ENCODE results near the gene ZBTB39. TPM values are rescaled to one million over a fixed set of nuclear protein-coding genes. Genes with fewer than 3 reads are reported as not detected.

Gene ZBTB39
- total and polyA plus RNA-seq, 2 donors (not counting 1 experiment from before 2014, with no cell fraction given), result 5.4 to 13.9 TPM

GRCh38 chr12:57049119-57049446 lies 42.7 kb upstream of the ZBTB39 start:
- no peak overlapping the region for H3K4me2 ChIP-seq (replicated peaks; ENCODE audit: low read depth, low read length, poor library complexity, severe bottlenecking)
- H3K79me2 ChIP-seq (ENCODE audit: control insufficient read depth, insufficient read depth, low read length), result no peaks in the 10 kb centered on the region
- no peak overlapping the region for H3K4me3 ChIP-seq (ENCODE audit: control extremely low read depth in 1 of 5, extremely low read depth in 1 of 5, insufficient read depth in 1 of 5, low read depth in 2 of 5, low read length in 4 of 5)
- TF ChIP-seq CTCF (IDR thresholded peaks at IDR 0.05) (no peak), EZH2 (IDR thresholded peaks at IDR 0.05; ENCODE audit: borderline replicate concordance, insufficient read depth, low read depth, low read length, poor library complexity, severe bottlenecking) (no peak)
- POLR2A ChIA-PET, result interaction anchor here (0.6 kb wide), 1 partner anchor 19 kb away, joined by 11 read pairs; no protein-coding TSS in a partner anchor
- peaks cover 18 to 24% of the 10 kb centered on the region in 2 donors for H3K4me1 ChIP-seq (ENCODE audit: control insufficient read depth in 2 of 2, insufficient read depth in 2 of 2, low read length in 2 of 2)
- DNase-seq, result no peak
- intact Hi-C loops (cut with micrococcal nuclease), result no loop called here
- no peaks in the 10 kb centered on the region for H3K27me3 ChIP-seq (replicated peaks in 1 of 4; ENCODE audit: control extremely low read depth in 1 of 4, control insufficient read depth in 3 of 4, insufficient read depth in 4 of 4, low read length in 3 of 4)
- peaks cover 26% of the 10 kb centered on the region for H3K4me1 Mint-ChIP-seq
- H2AFZ ChIP-seq (ENCODE audit: insufficient read depth, low read depth, low read length, poor library complexity, severe bottlenecking), result no peak overlapping the region
- no peaks in the 10 kb centered on the region for H3K9me3 Mint-ChIP-seq (ENCODE audit: insufficient read depth)
- H3K27ac ChIP-seq (ENCODE audit: low read length in 2 of 2), result no peak overlapping the region
- no peak overlapping the region for H3K27ac Mint-ChIP-seq
- 100% methylated on average over 1 of the region's 4 CpGs for WGBS (ENCODE audit: insufficient coverage)
- no peaks in the 10 kb centered on the region for H3K27me3 Mint-ChIP-seq
- CTCF ChIA-PET, result interaction anchor here (1.0 to 3.0 kb wide), 2 partner anchors 10 to 18 kb away, joined by 4 to 12 read pairs; no protein-coding TSS in a partner anchor
- no peaks in the 10 kb centered on the region for H3K36me3 ChIP-seq (replicated peaks in 1 of 2; ENCODE audit: control extremely low read depth in 1 of 2, control insufficient read depth in 1 of 2, extremely low read depth in 1 of 2, insufficient read depth in 2 of 2, low read length in 1 of 2)
- no peak overlapping the region for H3K4me3 Mint-ChIP-seq
- H3K9me3 ChIP-seq (ENCODE audit: control extremely low read depth in 1 of 3, control insufficient read depth in 2 of 3, insufficient read depth in 1 of 3, low read length in 2 of 3), result no peaks in the 10 kb centered on the region
- no peaks in the 10 kb centered on the region for H4K20me1 ChIP-seq (ENCODE audit: control insufficient read depth, insufficient read depth, low read length, poor library complexity, severe bottlenecking)
- no peak for ATAC-seq (ENCODE audit: low read depth)
- no peak overlapping the region for H3K9ac ChIP-seq (ENCODE audit: low read length)

DNA sequence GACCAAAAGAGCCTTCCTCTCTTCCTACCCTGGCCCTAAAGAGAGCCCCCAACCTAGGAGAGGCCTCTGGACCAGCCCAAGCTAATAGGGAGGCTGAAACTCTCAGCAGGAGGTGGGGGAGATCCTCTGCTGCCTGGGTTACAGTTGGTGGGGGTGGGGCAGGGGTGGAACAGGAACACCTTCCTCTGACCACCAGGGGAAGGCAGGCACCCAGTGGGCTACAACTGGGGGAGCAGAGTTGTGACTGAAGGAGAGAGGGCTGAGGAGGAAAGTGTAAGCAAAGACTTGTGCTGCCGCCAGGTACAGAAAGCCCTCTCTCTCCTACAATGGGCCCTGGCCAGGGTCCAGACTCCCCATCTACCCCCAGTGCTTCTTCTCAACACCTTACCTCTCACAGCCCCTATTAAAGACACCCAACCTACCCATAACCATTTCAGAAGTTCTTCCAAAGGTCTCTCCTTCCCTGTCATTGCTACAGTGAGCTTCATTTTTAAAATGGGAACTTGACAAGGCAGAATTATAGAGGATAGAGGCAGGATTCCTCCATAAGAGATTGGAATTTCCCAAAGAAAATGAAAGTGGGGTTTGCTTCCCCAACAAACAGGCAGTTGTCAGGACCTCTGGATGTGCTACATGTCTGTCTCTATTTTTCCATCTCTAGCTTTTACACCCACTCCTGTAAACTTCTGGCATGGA lies 42.2 kb upstream of the ZBTB39 start:
- ATAC-seq (ENCODE audit: low read depth) (no peak), DNase-seq (no peak)
- no peaks in the 10 kb centered on the region for H3K27me3 ChIP-seq (replicated peaks in 1 of 4; ENCODE audit: control extremely low read depth in 1 of 4, control insufficient read depth in 3 of 4, insufficient read depth in 4 of 4, low read length in 3 of 4)
- Mint-ChIP-seq H3K4me1 (peaks cover 26% of the 10 kb centered on the region), H3K27ac (no peak overlapping the region), H3K27me3 (no peaks in the 10 kb centered on the region), H3K9me3 (ENCODE audit: insufficient read depth) (no peaks in the 10 kb centered on the region), H3K4me3 (no peak overlapping the region)
- TF ChIP-seq EZH2 (IDR thresholded peaks at IDR 0.05; ENCODE audit: borderline replicate concordance, insufficient read depth, low read depth, low read length, poor library complexity, severe bottlenecking) (no peak), CTCF (IDR thresholded peaks at IDR 0.05) (no peak)
- H3K36me3 ChIP-seq (replicated peaks in 1 of 2; ENCODE audit: control extremely low read depth in 1 of 2, control insufficient read depth in 1 of 2, extremely low read depth in 1 of 2, insufficient read depth in 2 of 2, low read length in 1 of 2), result no peaks in the 10 kb centered on the region
- H3K4me3 ChIP-seq (ENCODE audit: control extremely low read depth in 1 of 5, extremely low read depth in 1 of 5, insufficient read depth in 1 of 5, low read depth in 2 of 5, low read length in 4 of 5), result no peak overlapping the region
- intact Hi-C loops (cut with micrococcal nuclease), result no loop called here
- H3K4me1 ChIP-seq (ENCODE audit: control insufficient read depth in 2 of 2, insufficient read depth in 2 of 2, low read length in 2 of 2), result peaks cover 18 to 24% of the 10 kb centered on the region in 2 donors
- ChIA-PET POLR2A (interaction anchor here (0.6 kb wide), 3 partner anchors 19 to 202 kb away, joined by 3 to 11 read pairs (median 7); partner anchors contain the start of gene STAC3), CTCF (interaction anchor here (0.6 to 3.0 kb wide), 5 partner anchors 11 to 318 kb away, joined by 3 to 12 read pairs (median 6); no protein-coding TSS in a partner anchor)
- no peak overlapping the region for H3K4me2 ChIP-seq (replicated peaks; ENCODE audit: low read depth, low read length, poor library complexity, severe bottlenecking)
- H3K79me2 ChIP-seq (ENCODE audit: control insufficient read depth, insufficient read depth, low read length), result no peaks in the 10 kb centered on the region
- no peaks in the 10 kb centered on the region for H4K20me1 ChIP-seq (ENCODE audit: control insufficient read depth, insufficient read depth, low read length, poor library complexity, severe bottlenecking)
- H3K9me3 ChIP-seq (ENCODE audit: control extremely low read depth in 1 of 3, control insufficient read depth in 2 of 3, insufficient read depth in 1 of 3, low read length in 2 of 3), result no peaks in the 10 kb centered on the region
- H3K27ac ChIP-seq (ENCODE audit: low read length in 2 of 2), result no peak overlapping the region
- H3K9ac ChIP-seq (ENCODE audit: low read length), result no peak overlapping the region
- WGBS (ENCODE audit: insufficient coverage), result 100% methylated on average over 1 of the region's 1 CpG
- H2AFZ ChIP-seq (ENCODE audit: insufficient read depth, low read depth, low read length, poor library complexity, severe bottlenecking), result no peak overlapping the region

Data from B cell (primary cell).